Posterior vena cava (tissue), 2 donors: ENCODE measurements around the gene NDUFB8. TPM values are rescaled to one million over a fixed set of nuclear protein-coding genes. Genes with fewer than 3 reads are reported as not detected.
"Not testable (repeated sequence)": the region's sequence is repeated elsewhere in the genome, so short reads cannot be mapped to it uniquely, and the experiment has no call there.

ENCODE experiments used
- DNase-seq: peaks from one replicate; pipeline ENCODE4 v3.0.0-alpha.2; 2020; ENCODE audit warnings: low spot score
- intact Hi-C, 2 donors: fragments of 100-400 bp; cut with DNase I; formaldehyde crosslinking; loops; one replicate each; pipeline versions ENCODE4 v1.14.1 to v1.14.2; 2022 to 2023
- long read RNA-seq, 2 donors: library from polyadenylated mRNA; unstranded; transcript quantifications; one replicate each; pipeline ENCODE4 v2.0.0, GENCODE V29; 2020 to 2021
- total RNA-seq, 2 donors: library from RNA; stranded (reverse); fragmentation: NEBNext Ultra II Directional; extraction: Animal tissue kit (Norgen Biotek cat#: 25700); gene quantifications; one replicate each; pipeline ENCODE4 v1.2.1, GENCODE V29; 2021
- donor health status: DM: yes; HTN: yes; CAD: no.
- donor health status: DM: yes; HTN: yes; CAD: no.

NDUFB8 gene
- total RNA-seq, result 100 to 1,000 TPM; 139 to 152 TPM
- long read RNA-seq, donor 1, transcript NDUFB8-201 (5 exons, 671 nt), result major isoform, 30 of 38 reads
- long read RNA-seq, donor 1, partial matches to known transcripts, result 3 of 38 reads
- long read RNA-seq, donor 1, other reads (novel, unspliced or antisense), result 1 of 38 reads
- long read RNA-seq, donor 2, transcript NDUFB8-205 (4 exons, 829 nt), result minor isoform, 11 of 75 reads
- long read RNA-seq, donor 2, transcript NDUFB8-201 (5 exons, 671 nt), result major isoform, 54 of 75 reads
- long read RNA-seq, donor 2, partial matches to known transcripts, result 7 of 75 reads
- long read RNA-seq, donor 2, other reads (novel, unspliced or antisense), result 1 of 75 reads

DNA sequence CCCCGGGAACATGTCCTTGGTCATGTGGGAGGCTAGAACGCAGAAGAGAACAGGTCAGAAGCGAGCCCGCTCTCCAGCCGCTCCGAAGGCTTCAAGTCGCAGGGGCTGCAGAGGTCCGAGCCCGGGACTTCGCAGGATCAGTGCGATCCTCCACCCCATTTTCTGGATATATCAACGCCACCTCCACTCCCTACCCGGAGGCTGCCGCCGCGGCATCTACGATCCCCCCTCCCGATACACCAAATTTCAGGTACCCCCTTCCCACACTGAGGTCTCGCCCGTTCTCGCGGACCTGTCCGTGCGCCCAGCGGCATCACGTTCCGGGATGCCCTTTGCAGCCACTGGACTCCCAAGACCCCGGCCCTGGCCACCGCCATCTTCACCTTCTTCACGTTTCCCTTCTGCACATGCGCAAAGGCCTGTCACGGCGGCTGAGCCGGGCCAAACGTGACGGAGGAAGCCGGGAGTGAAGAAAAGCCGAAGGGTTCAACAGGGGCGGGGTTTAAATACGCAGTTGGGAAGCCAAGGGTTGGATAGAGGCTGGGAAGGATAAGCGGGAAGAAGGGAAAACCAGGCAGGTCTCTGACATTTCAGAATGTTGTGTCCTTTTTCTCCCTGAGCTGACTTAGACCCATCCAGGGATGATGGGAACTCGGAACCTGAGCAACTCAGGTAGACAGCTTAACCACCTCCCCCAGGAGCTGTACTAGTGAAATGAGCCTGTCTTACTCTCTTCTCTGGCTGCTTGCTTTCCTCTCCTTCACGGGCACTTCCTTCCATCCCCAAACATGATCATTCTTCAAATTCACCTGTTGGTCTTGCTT, at the start of gene NDUFB8:
Gene NDUFB8 (minus strand): TSS at position 397 of the 824 bp plus-strand sequence. CDS start 20 bp downstream, at position 377.
- DNase-seq, result peak; percentile 97
- intact Hi-C loops, result no loop called here

DNA sequence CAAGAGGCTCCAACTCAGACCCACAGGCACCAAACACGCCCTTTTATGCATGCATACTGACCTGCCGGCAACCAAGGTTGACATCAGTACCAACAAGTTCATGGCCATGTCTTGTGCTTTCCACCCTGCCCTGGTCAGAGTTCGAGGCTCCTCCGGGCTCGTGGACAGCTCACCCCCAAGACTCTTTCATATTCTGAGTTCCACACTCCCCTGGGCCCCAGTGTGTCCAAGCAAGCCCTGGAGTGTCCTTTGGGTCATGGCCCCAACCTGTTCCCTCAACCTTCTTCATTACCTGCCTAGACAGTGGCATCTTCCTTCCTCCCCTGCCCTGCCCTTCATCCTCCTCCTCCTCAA, 46.6 kb upstream of the NDUFB8 start:
- intact Hi-C loops, result no loop called here
- DNase-seq, result no peak

GRCh38 chr10:100575585-100576281, 46.1 kb upstream of the NDUFB8 start:
- intact Hi-C loops, result no loop called here
- no peak for DNase-seq

GRCh38 chr10:100575146-100575545, 45.5 kb upstream of the NDUFB8 start:
- intact Hi-C loops, DNase-seq: not testable (repeated sequence)

DNA sequence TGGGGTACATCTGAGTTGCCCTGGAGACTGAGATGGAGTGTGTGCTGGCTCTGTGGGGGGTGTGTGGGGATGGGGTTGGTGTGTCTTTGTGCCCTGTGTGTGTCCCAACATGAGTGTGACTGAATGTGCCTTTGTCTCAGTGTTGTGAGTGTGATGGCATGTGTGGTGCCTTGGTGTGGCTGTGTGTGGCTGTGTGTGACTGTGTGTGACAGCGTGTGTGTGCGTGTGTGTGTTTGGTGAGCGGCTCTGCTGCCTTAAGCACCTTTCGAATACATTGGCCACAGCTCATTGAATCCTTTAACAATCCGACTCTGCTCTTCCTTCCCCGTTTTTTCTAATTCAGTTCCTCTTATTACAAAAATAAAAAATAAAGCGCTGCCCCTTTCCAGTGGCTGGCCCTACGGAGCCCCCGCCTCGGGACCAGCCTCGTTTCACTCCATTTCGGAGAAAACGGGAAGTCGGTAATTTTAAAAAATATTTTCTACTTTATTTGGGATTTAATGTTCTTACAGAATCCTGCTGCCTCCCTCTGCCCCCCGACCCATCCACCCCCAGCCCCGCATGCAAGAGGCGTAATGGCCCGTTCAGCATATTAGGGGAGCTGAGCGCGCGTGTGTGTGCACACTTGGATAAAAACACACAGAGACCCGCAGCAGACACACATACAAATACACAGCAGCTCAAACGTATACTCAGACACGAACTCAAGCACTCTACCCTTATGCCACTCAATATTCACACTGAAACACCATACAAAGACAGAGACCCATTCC, 41.6 kb upstream of the NDUFB8 start:
- intact Hi-C loops, result no loop called here
- DNase-seq, result no peak

DNA sequence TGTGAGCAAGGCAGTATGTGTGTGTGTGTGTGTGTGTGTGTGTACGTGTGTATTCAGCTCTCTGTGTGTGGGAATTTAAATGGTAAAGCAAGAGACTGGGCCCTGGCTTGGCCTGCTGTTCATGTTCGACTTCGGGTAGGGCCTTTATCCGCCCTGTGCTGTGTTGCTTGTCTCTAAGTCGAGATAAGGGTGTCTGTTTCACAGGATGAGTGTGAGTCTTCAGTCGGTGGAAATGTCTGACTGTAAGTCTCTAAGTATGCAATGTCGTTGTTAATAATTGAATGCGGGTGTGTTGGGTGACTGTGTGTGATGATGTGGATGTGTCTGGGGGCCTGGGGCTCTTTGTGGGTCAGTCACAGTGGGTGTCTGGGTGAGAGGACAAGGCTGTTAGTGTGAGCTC, 40.8 kb upstream of the NDUFB8 start:
- intact Hi-C loops, result no loop called here

DNA sequence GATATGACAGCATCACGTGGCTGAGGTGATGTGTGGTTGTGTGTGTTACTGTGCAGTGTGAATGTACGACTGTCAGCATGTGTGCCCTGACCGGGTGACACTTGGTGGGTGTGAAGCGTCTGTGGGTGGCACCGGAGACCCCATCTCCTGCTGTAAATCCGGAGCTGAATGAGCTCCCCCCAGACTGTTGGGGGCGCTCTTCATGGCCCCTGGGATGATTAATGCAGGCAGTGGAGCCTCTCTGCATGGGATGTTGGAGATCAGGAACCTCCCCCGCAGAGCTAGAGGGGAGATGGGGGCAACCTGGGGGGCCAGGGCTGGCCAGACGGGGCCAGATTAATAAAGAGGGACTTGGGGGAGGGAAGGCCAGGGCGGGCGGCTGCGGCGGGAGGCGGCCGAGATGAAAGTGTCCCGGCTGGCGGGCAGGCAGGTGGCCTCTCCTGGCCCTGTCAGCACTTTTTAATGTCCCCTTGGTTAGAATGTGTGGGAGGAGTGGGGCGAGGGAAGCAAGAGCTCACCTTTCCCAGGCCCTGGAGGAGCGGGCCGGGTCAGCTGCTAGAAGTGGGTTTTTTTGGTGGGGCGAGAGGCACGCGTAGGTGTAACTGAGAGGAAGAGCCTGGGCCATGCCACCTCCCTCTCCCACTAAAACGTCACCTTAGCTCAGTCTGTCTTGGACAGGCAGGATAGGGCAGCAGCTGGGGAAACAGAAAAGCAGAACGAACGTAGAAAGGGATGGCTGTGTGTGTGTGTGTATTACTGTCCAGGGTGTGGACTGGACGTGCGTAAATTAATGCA, 40.2 kb upstream of the NDUFB8 start:
- DNase-seq, result no peak
- intact Hi-C loops, result loop anchor here in 1 of 2 donors (10.0 kb wide), 1 partner anchor 295 kb away; no protein-coding TSS in a partner anchor

More for the DNA sequence above, 40.8 kb upstream of the NDUFB8 start:
- no peak for DNase-seq

DNA sequence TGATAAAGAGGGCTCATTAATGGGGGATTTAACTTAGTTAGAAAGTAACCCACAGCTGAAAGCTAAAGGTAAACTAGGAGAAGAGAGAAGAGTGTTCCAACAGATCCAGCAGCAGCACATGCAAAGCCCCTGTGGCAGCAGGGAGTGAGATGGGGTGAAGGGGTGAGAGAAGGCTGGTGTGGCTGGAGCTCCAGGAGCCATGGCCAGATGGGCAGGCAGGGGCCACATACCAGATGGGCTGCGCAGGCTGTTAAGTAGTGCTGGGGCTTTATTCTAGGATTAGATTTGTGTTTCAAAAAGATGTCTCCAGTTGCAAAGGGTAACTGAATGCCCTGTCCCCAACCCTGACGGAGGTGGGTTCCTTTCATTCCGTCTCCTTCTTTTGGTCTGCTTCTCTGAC, 39.2 kb upstream of the NDUFB8 start:
- intact Hi-C loops, result loop anchor here in 1 of 2 donors (10.0 kb wide), 1 partner anchor 296 kb away; no protein-coding TSS in a partner anchor
- no peak for DNase-seq

GRCh38 chr10:100567826-100568225, 38.2 kb upstream of the NDUFB8 start:
- intact Hi-C loops, result loop anchor here in 1 of 2 donors (10.0 kb wide), 1 partner anchor 297 kb away; no protein-coding TSS in a partner anchor
- no peak for DNase-seq

GRCh38 chr10:100567249-100567648, 37.6 kb upstream of the NDUFB8 start:
- DNase-seq, result no peak
- intact Hi-C loops, result loop anchor here in 1 of 2 donors (10.0 kb wide), 1 partner anchor 298 kb away; no protein-coding TSS in a partner anchor

DNA sequence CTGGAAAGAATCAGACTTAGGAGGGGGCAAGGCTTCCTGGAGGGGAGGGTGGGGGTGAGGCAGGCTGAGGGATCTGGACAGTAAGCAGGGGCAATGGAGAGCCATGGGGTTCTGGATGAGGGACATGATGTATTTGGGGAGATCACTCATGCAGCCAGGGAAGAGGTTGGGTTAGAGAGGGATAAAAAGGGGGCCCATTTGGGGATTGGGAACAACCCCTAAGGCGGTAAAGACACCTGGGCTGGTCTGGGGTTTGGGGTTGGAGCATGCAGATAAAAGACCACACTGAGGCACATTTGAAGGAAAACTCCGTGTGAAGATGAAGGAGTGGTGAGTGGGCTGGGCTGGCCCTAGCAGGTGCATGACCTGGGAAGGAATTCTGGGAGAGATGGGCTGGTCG, 36.9 kb upstream of the NDUFB8 start:
- no peak for DNase-seq
- intact Hi-C loops, result loop anchor here in 1 of 2 donors (10.0 kb wide), 1 partner anchor 298 kb away; no protein-coding TSS in a partner anchor

DNA sequence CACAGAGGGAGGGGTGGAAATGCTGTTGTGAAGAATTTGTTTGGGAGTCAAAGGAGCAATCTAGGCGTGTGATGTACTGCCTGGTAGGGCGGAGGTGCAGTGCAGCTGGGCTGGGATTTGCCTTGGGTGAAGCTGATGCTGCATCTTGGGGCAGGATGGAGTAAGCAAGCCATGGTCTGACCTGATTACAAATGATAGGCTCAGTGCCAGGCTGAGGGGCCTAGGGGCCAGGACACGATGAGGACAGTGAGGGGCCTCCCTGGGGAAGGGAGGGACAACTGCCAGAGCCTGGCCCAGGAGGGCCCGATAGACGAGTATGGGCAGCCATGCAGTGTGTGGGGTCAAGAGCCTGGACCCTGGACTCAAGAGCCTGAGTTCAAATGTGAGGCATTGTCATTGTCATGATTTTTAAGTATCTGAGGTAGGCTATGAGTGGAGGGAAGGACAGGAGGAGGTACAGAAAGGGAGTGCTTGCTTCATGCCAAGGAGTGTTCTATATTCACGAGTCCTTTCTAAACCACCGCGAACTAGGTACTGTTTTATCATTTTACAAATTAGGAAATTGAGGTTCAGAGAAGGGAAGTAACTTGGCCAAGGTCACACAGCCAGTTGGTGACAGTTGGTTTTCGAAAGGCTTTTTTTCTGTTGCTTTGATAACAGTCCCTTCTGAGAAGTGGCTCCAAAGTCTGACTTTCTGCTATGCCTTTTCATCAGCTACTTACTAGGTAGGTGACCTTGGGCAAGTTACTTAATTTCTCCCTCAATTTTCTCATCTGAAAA, 35.7 kb upstream of the NDUFB8 start:
- DNase-seq, result no peak
- intact Hi-C loops, result loop anchor here in 1 of 2 donors (10.0 kb wide), 1 partner anchor 299 kb away; no protein-coding TSS in a partner anchor

DNA sequence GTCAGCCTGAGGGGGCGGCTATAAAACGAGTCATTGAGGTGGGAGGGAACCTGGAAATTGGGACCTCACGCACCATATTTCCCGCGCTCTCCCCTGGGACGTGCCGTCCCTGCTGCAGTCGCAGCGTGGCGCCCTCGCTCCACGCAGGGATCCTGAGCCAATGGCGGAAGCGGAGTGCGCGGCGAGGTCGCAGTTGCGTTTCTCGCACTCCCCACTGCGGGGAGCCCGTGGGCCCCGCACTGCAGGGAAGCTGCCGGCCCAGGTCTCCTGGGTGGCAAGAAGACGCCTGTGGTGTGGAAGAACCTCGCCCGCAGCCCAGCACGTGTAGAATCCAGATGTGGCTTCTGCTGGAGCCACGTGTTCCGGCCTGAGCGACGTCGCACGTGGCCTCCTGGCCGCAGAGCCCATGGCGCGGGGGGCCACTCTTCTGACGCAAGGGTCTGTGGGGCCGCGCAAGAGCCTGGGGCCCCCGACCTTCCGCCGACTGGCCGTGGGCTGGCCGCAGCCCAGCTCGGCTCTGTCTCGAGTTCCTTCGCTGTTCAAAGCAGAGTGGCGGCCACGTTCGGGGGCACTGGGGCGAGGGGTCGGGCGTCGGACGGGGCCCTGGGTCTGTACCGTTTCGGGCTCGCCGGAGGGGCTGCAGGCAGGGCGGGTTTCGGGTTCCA, 32.5 kb upstream of the NDUFB8 start:
- intact Hi-C loops, result loop anchor here in 1 of 2 donors (10.0 kb wide), 1 partner anchor 303 kb away; no protein-coding TSS in a partner anchor
- peak; percentile 87 for DNase-seq

- no peak for DNase-seq
- intact Hi-C loops, result loop anchor here in 1 of 2 donors (10.0 kb wide), 1 partner anchor 304 kb away; no protein-coding TSS in a partner anchor
Observed at GRCh38 chr10:100561005-100561404, 31.3 kb upstream of the NDUFB8 start.

DNA sequence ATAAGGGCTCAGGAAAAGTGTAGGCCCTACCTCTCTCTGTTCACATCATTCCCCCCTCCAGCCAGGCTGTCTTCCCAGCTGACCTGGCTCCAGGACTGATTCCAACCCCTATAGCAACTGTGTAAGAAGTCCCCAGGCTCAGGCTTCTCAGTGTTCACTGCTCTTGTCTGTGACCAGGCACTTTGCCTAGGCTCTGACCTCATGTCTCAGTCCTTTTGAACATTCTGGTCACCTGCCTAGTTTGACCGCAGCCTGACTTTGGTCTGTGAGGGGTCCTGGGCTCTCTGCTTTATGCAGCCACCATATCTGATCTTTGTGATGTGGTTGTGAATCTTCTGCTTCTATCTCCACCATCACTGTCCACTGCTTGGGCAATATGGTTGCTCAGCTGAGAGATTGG, 30.6 kb upstream of the NDUFB8 start:
- intact Hi-C loops, result loop anchor here in 1 of 2 donors (10.0 kb wide), 1 partner anchor 305 kb away; no protein-coding TSS in a partner anchor
- no peak for DNase-seq

DNA sequence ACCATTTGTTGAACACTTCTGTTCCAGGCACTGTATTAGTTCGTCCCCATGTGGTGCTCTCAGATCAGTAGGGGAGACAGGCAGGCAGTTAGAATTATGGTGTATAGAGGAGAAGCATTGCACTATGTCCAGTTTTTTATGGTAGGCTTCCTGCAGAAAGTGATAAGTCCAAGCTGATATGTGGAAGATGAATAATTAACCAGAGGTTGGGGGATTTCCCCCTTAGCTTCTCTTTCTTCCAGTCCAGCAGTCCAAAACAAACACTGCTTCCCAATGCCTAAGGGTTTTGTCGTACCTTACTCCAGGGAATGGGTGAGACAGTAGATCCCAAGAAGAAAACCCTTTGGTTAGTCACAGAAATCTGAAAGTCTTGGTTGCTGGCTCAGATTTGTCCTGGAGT, 25.2 kb upstream of the NDUFB8 start:
- no peak for DNase-seq
- intact Hi-C loops, result no loop called here
